ENCODE measurements around the gene IGSF1. TPM values are rescaled to one million over a fixed set of nuclear protein-coding genes. Genes with fewer than 3 reads are reported as not detected.

Gene IGSF1
- total and polyA plus RNA-seq, 2 of the 4 experiments (the other 2 are of a cell fraction): not detected

DNA sequence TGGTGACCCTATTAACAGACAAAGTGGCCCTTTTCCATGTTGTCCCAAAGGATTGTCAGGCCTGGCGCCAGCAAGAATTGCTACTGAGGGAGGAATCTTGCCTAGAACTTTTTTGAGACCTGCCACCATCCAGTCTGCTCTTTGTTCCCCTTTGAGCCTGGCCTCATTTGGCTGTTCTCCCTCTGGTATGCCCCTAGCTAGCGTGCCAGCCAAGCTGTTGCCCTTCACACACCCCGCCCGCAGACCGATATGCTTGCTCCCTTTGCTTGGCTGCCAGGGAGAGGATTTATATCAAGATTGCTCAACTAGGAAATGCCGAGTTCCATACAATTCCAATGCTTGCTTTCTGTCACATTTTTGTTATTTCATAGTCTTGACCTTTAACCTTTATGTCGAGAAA is 24.4 kb downstream of the IGSF1 start:
- no peaks in the 10 kb centered on the region for H3K4me1 ChIP-seq (ENCODE audit: control insufficient read depth, insufficient read depth, low read length)
- no peaks in the 10 kb centered on the region for H3K27me3 ChIP-seq (ENCODE audit: control insufficient read depth, insufficient read depth, low read length)
- ChIA-PET POLR2A (ENCODE audit: unreplicated experiment) (no interaction called here), CTCF (no interaction called here)
- H3K9me3 ChIP-seq (ENCODE audit: control insufficient read depth, insufficient read depth, low read length): no peaks in the 10 kb centered on the region; the same call in 1 of the 2 replicates
- no peak overlapping the region for H3K23ac ChIP-seq (ENCODE audit: low read depth, low read length)
- H3K27ac ChIP-seq (ENCODE audit: insufficient read depth, low read length): no peak overlapping the region
- dilution Hi-C loops (cut with HindIII; ENCODE audit: low sequenced_read_pairs, unreplicated experiment): no loop called here
- H3K4me3 ChIP-seq (ENCODE audit: insufficient read depth, low read depth, low read length): no peak overlapping the region
- H3K4ac ChIP-seq (ENCODE audit: low read depth, low read length): no peak overlapping the region
- H3K56ac ChIP-seq (ENCODE audit: extremely low read depth, insufficient read depth, low read length): no peak overlapping the region
- H2AK9ac ChIP-seq (replicated peaks; ENCODE audit: low read depth, low read length, poor library complexity): no peak overlapping the region
- no peak for ATAC-seq (ENCODE audit: low read depth)
- H3K79me1 ChIP-seq (ENCODE audit: low read depth in 1 of 2, low read length in 2 of 2): no peaks in the 10 kb centered on the region
- H3K4me2 ChIP-seq (ENCODE audit: low read depth, low read length): no peak overlapping the region
- no peak overlapping the region for H3K14ac ChIP-seq (replicated peaks; ENCODE audit: low read depth, low read length)
- H3K36me3 ChIP-seq (ENCODE audit: control insufficient read depth, insufficient read depth, low read length): no peaks in the 10 kb centered on the region
- H4K91ac ChIP-seq (ENCODE audit: insufficient read depth, low read depth, low read length): no peak overlapping the region
- no peak overlapping the region for H3K9ac ChIP-seq (ENCODE audit: low read depth, low read length)
- no peak overlapping the region for H2BK20ac ChIP-seq (ENCODE audit: low read depth, low read length)
- H2AFZ ChIP-seq (replicated peaks; ENCODE audit: low read length, poor library complexity): no peak overlapping the region
- WGBS, 2 experiments (ENCODE audit: extremely low coverage in 2 of 2, insufficient read length in 1 of 2): no CpG with 5 or more reads among the region's 7 CpGs
- no peak overlapping the region for H3K18ac ChIP-seq (ENCODE audit: low read depth, low read length)
- no peaks in the 10 kb centered on the region for H3K9me1 ChIP-seq (ENCODE audit: insufficient read depth, low read length)
- no TSS peak for BruUV-seq (replicated peaks)
- H2BK120ac ChIP-seq (ENCODE audit: low read depth, low read length): no peak overlapping the region
- H4K8ac ChIP-seq (ENCODE audit: low read depth in 2 of 2, low read length in 2 of 2): no peak overlapping the region
- H2BK5ac ChIP-seq (ENCODE audit: low read depth, low read length, poor library complexity, severe bottlenecking): no peak overlapping the region
- no peak for DNase-seq
- no peak overlapping the region for H4K5ac ChIP-seq (ENCODE audit: low read depth, low read length)
- intact Hi-C loops (cut with micrococcal nuclease): no loop called here
- in situ Hi-C loops (cut with MboI; ENCODE audit: low sequenced_read_pairs): no loop called here
- TF ChIP-seq CHD1 (IDR thresholded peaks at IDR 0.05; ENCODE audit: low read depth, low read length) (no peak), RFX5 (IDR thresholded peaks at IDR 0.05; ENCODE audit: low read depth, low read length) (no peak), NFE2L2 (IDR thresholded peaks at IDR 0.05; ENCODE audit: low read depth, low read length) (no peak), CEBPB (IDR thresholded peaks at IDR 0.05; ENCODE audit: low read depth, low read length) (no peak), MAZ (IDR thresholded peaks at IDR 0.05; ENCODE audit: borderline replicate concordance, low read depth, low read length) (no peak), POLR2A (IDR thresholded peaks at IDR 0.05; ENCODE audit: low read depth, low read length) (no peak), MAFK (IDR thresholded peaks at IDR 0.05; ENCODE audit: low read depth, low read length) (no peak), RCOR1 (IDR thresholded peaks at IDR 0.05; ENCODE audit: insufficient replicate concordance, low read length) (no peak), SMC3 (IDR thresholded peaks at IDR 0.05; ENCODE audit: low read depth, low read length) (no peak), RAD21 (IDR thresholded peaks at IDR 0.05; ENCODE audit: low read length) (no peak)
- TF ChIP-seq, protein P1, sequence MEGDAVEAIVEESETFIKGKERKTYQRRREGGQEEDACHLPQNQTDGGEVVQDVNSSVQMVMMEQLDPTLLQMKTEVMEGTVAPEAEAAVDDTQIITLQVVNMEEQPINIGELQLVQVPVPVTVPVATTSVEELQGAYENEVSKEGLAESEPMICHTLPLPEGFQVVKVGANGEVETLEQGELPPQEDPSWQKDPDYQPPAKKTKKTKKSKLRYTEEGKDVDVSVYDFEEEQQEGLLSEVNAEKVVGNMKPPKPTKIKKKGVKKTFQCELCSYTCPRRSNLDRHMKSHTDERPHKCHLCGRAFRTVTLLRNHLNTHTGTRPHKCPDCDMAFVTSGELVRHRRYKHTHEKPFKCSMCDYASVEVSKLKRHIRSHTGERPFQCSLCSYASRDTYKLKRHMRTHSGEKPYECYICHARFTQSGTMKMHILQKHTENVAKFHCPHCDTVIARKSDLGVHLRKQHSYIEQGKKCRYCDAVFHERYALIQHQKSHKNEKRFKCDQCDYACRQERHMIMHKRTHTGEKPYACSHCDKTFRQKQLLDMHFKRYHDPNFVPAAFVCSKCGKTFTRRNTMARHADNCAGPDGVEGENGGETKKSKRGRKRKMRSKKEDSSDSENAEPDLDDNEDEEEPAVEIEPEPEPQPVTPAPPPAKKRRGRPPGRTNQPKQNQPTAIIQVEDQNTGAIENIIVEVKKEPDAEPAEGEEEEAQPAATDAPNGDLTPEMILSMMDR (conservative IDR thresholded peaks at IDR 0.05; ENCODE audit: low read depth, low read length): no peak
- TF ChIP-seq, protein P2, sequence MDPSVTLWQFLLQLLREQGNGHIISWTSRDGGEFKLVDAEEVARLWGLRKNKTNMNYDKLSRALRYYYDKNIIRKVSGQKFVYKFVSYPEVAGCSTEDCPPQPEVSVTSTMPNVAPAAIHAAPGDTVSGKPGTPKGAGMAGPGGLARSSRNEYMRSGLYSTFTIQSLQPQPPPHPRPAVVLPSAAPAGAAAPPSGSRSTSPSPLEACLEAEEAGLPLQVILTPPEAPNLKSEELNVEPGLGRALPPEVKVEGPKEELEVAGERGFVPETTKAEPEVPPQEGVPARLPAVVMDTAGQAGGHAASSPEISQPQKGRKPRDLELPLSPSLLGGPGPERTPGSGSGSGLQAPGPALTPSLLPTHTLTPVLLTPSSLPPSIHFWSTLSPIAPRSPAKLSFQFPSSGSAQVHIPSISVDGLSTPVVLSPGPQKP (IDR thresholded peaks at IDR 0.05; ENCODE audit: borderline replicate concordance, low read depth, low read length): no peak
- TF ChIP-seq, protein P3, sequence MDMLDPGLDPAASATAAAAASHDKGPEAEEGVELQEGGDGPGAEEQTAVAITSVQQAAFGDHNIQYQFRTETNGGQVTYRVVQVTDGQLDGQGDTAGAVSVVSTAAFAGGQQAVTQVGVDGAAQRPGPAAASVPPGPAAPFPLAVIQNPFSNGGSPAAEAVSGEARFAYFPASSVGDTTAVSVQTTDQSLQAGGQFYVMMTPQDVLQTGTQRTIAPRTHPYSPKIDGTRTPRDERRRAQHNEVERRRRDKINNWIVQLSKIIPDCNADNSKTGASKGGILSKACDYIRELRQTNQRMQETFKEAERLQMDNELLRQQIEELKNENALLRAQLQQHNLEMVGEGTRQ (IDR thresholded peaks at IDR 0.05; ENCODE audit: low read depth, low read length): no peak
- H2AK5ac ChIP-seq (ENCODE audit: low read depth, low read length): no peak overlapping the region
- H4K20me1 ChIP-seq (ENCODE audit: insufficient read depth, low read length): no peaks in the 10 kb centered on the region
- H2BK15ac ChIP-seq (ENCODE audit: low read depth, low read length): no peak overlapping the region

All from IMR-90 (cell line).